ENCODE results near the gene COX19. TPM values are rescaled to one million over a fixed set of nuclear protein-coding genes. Genes with fewer than 3 reads are reported as not detected.
"Not testable (repeated sequence)": the region's sequence is repeated elsewhere in the genome, so short reads cannot be mapped to it uniquely, and the experiment has no call there.

Gene COX19
- total and polyA plus RNA-seq, 4 donors, result 3.1 to 17.0 (median 8.8) TPM

- intact Hi-C loops (cut with DNase I), result no loop called here
- WGBS, 2 donors, result 75 to 80% methylated on average over 25 to 31 of the region's 31 CpGs
- Histone ChIP-seq H3K4me3 (ENCODE audit: low read length in 2 of 2) (no peak overlapping the region), H3K4me1 (ENCODE audit: control insufficient read depth in 1 of 2, insufficient read depth in 2 of 2, low read length in 2 of 2) (no peaks in the 10 kb centered on the region), H3K36me3 (ENCODE audit: control insufficient read depth in 1 of 2, insufficient read depth in 2 of 2, low read length in 1 of 2) (no peaks in the 10 kb centered on the region), H3K27ac (ENCODE audit: low read depth in 1 of 2, low read length in 2 of 2) (no peak overlapping the region), H3K27me3 (ENCODE audit: control insufficient read depth in 1 of 2, insufficient read depth in 2 of 2, low read length in 1 of 2) (no peaks in the 10 kb centered on the region), H3K9me3 (ENCODE audit: control insufficient read depth, low read length) (no peaks in the 10 kb centered on the region)
- DNase-seq, result peak; percentile 44 to 73
- no peak for ATAC-seq (ENCODE audit: low FRiP score)
These were observed 15.0 kb downstream of the COX19 start for GRCh38 chr7:960269-960871.

GRCh38 chr7:959740-960139 is 15.6 kb downstream of the COX19 start:
- H3K27me3 ChIP-seq (ENCODE audit: control insufficient read depth in 1 of 2, insufficient read depth in 2 of 2, low read length in 1 of 2); H3K4me3 ChIP-seq (ENCODE audit: low read length in 2 of 2); H3K9me3 ChIP-seq (ENCODE audit: control insufficient read depth, low read length); intact Hi-C loops (cut with DNase I); H3K27ac ChIP-seq (ENCODE audit: low read depth in 1 of 2, low read length in 2 of 2); H3K4me1 ChIP-seq (ENCODE audit: control insufficient read depth in 1 of 2, insufficient read depth in 2 of 2, low read length in 2 of 2); ATAC-seq (ENCODE audit: low FRiP score); H3K36me3 ChIP-seq (ENCODE audit: control insufficient read depth in 1 of 2, insufficient read depth in 2 of 2, low read length in 1 of 2): not testable (repeated sequence)
- peak in 1 of 2 donors; percentile 12 for DNase-seq
- WGBS, 2 donors, result 92 to 93% methylated on average over 10 of the region's 10 CpGs

GRCh38 chr7:959271-959670 is 16.1 kb downstream of the COX19 start:
- H3K4me3 ChIP-seq (ENCODE audit: low read length in 2 of 2), result no peak overlapping the region
- peak; percentile 44 to 74 for DNase-seq
- WGBS, 2 donors, result 77 to 83% methylated on average over 20 of the region's 20 CpGs
- no peak overlapping the region for H3K27ac ChIP-seq (ENCODE audit: low read depth in 1 of 2, low read length in 2 of 2)
- intact Hi-C loops (cut with DNase I), result no loop called here
- no peak for ATAC-seq (ENCODE audit: low FRiP score)
- no peaks in the 10 kb centered on the region for H3K27me3 ChIP-seq (ENCODE audit: control insufficient read depth in 1 of 2, insufficient read depth in 2 of 2, low read length in 1 of 2)
- H3K4me1 ChIP-seq (ENCODE audit: control insufficient read depth in 1 of 2, insufficient read depth in 2 of 2, low read length in 2 of 2), result no peaks in the 10 kb centered on the region
- no peaks in the 10 kb centered on the region for H3K36me3 ChIP-seq (ENCODE audit: control insufficient read depth in 1 of 2, insufficient read depth in 2 of 2, low read length in 1 of 2)
- no peaks in the 10 kb centered on the region for H3K9me3 ChIP-seq (ENCODE audit: control insufficient read depth, low read length)

GRCh38 chr7:958221-959200 is 16.8 kb downstream of the COX19 start:
- H3K27me3 ChIP-seq (ENCODE audit: control insufficient read depth in 1 of 2, insufficient read depth in 2 of 2, low read length in 1 of 2), result no peaks in the 10 kb centered on the region
- no peak overlapping the region for H3K4me3 ChIP-seq (ENCODE audit: low read length in 2 of 2)
- no peak overlapping the region for H3K27ac ChIP-seq (ENCODE audit: low read depth in 1 of 2, low read length in 2 of 2)
- 86% methylated on average over 36 of the region's 36 CpGs for WGBS, 2 donors
- ATAC-seq (ENCODE audit: low FRiP score), result no peak
- no peaks in the 10 kb centered on the region for H3K4me1 ChIP-seq (ENCODE audit: control insufficient read depth in 1 of 2, insufficient read depth in 2 of 2, low read length in 2 of 2)
- intact Hi-C loops (cut with DNase I), result no loop called here
- peak; percentile 42 to 62 for DNase-seq
- H3K9me3 ChIP-seq (ENCODE audit: control insufficient read depth, low read length), result no peaks in the 10 kb centered on the region
- no peaks in the 10 kb centered on the region for H3K36me3 ChIP-seq (ENCODE audit: control insufficient read depth in 1 of 2, insufficient read depth in 2 of 2, low read length in 1 of 2)

- Histone ChIP-seq H3K27me3 (ENCODE audit: control insufficient read depth in 1 of 2, insufficient read depth in 2 of 2, low read length in 1 of 2) (no peaks in the 10 kb centered on the region), H3K4me1 (ENCODE audit: control insufficient read depth in 1 of 2, insufficient read depth in 2 of 2, low read length in 2 of 2) (no peaks in the 10 kb centered on the region), H3K9me3 (ENCODE audit: control insufficient read depth, low read length) (no peaks in the 10 kb centered on the region), H3K4me3 (ENCODE audit: low read length in 2 of 2) (no peak overlapping the region), H3K36me3 (ENCODE audit: control insufficient read depth in 1 of 2, insufficient read depth in 2 of 2, low read length in 1 of 2) (no peaks in the 10 kb centered on the region), H3K27ac (ENCODE audit: low read depth in 1 of 2, low read length in 2 of 2) (no peak overlapping the region)
- ATAC-seq (ENCODE audit: low FRiP score), result no peak
- WGBS, 2 donors, result 81 to 87% methylated on average over 31 to 32 of the region's 32 CpGs
- intact Hi-C loops (cut with DNase I), result no loop called here
- DNase-seq, result peak; percentile 81 to 84
These were observed 17.7 kb downstream of the COX19 start for GRCh38 chr7:957418-958220.

GRCh38 chr7:956031-956430 is 19.3 kb downstream of the COX19 start:
- H3K27ac ChIP-seq (ENCODE audit: low read depth in 1 of 2, low read length in 2 of 2), result no peak overlapping the region
- H3K9me3 ChIP-seq (ENCODE audit: control insufficient read depth, low read length), result no peaks in the 10 kb centered on the region
- intact Hi-C loops (cut with DNase I), result no loop called here
- no peaks in the 10 kb centered on the region for H3K27me3 ChIP-seq (ENCODE audit: control insufficient read depth in 1 of 2, insufficient read depth in 2 of 2, low read length in 1 of 2)
- WGBS, 2 donors, result 80 to 82% methylated on average over 10 of the region's 10 CpGs
- ATAC-seq (ENCODE audit: low FRiP score) (no peak), DNase-seq (peak; percentile 16 to 71)
- H3K4me1 ChIP-seq (ENCODE audit: control insufficient read depth in 1 of 2, insufficient read depth in 2 of 2, low read length in 2 of 2), result no peaks in the 10 kb centered on the region
- no peak overlapping the region for H3K4me3 ChIP-seq (ENCODE audit: low read length in 2 of 2)
- no peaks in the 10 kb centered on the region for H3K36me3 ChIP-seq (ENCODE audit: control insufficient read depth in 1 of 2, insufficient read depth in 2 of 2, low read length in 1 of 2)

- peak within 1 kb of the TSS; percentile 58 to 67 for H3K4me3 ChIP-seq (ENCODE audit: low read length in 2 of 2)
- H3K27me3 ChIP-seq (ENCODE audit: control insufficient read depth in 1 of 2, insufficient read depth in 2 of 2, low read length in 1 of 2), result no peaks in the 10 kb centered on the region
- no peaks in the 10 kb centered on the region for H3K9me3 ChIP-seq (ENCODE audit: control insufficient read depth, low read length)
- H3K4me1 ChIP-seq (ENCODE audit: control insufficient read depth in 1 of 2, insufficient read depth in 2 of 2, low read length in 2 of 2), result no peaks in the 10 kb centered on the region
- 9 to 13% methylated on average over 72 to 115 of the region's 115 CpGs for whole genome bisulfite sequencing, 2 donors
- DNase-seq (peak; percentile 68 to 84), ATAC-seq (ENCODE audit: low FRiP score) (peak; percentile 5)
- intact Hi-C loops (cut with DNase I), result loop anchor here in 1 of 2 donors (5.0 kb wide), 1 partner anchor 42 kb away; no protein-coding TSS in a partner anchor
- H3K36me3 ChIP-seq (ENCODE audit: control insufficient read depth in 1 of 2, insufficient read depth in 2 of 2, low read length in 1 of 2), result no peaks in the 10 kb centered on the region
- H3K27ac ChIP-seq (ENCODE audit: low read depth in 1 of 2, low read length in 2 of 2), result peak within 1 kb of the TSS in 1 of 2 donors; percentile 7
These were observed 20.8 kb downstream of the COX19 start, which contains the start of gene ADAP1 for GRCh38 chr7:954330-955238. TSS of gene ADAP1 (minus strand) at chr7:954680. CDS start at chr7:954477, 203 bp downstream.
